GM19397 (cell line): Measurements from ENCODE around the gene ORM2.
"Not testable (repeated sequence)": the region's sequence is repeated elsewhere in the genome, so short reads cannot be mapped to it uniquely, and the experiment has no call there.

ENCODE experiments used
- ATAC-seq: cut with Tn5 transposase; IDR thresholded peaks from one replicate; pipeline ENCODE4 v1.9.1; 2021; ENCODE audit warnings: mild to moderate bottlenecking, moderate library complexity; ENCODE audit not compliant: unreplicated experiment

The ORM2 gene

GRCh38 chr9:114312513-114312875 is 17.2 kb upstream of the ORM2 start:
- no peak for ATAC-seq

GRCh38 chr9:114313186-114313585 is 16.5 kb upstream of the ORM2 start:
- no peak for ATAC-seq

- no peak for ATAC-seq
Measured at GRCh38 chr9:114314256-114314867, 15.3 kb upstream of the ORM2 start.

DNA sequence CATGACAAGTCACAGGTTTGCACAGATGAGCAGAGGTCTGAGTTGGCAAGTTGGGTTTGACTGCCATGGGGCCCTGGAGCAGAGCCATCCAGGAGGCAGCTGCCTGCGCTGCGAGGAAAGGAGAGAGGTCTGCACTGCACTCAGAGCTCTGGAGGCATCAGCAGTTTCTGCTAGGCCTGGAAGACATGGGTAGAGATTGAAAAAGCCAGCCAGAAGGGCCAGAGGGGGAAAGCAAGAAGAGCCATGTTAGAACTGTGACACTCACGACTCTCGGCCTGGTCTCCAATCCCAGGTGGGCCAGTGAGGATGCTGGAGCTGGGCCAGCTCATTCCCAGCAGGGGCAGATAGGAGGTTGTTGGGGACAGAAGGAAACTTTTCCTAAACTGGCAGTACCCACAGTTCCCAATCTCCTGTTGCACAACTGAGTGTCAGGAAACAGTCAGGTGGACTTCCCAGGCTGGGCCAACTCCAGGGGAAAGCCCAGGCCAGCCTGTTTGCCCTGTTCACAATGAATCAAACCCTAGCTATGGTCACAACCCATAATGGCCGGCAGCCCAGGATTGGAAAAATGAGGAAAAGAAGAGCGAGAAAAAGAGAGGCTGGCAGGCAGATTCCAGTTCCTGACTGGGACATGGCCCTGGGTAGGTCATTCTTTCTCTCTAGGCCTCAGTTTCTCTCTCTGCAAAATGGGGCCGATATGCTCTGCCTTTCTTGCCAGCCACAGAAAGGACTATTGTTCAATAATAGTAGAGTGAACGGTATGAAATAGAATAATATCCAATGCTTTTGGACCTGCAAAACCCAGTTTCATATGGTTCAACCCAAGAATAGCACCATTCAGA is 14.6 kb upstream of the ORM2 start:
- ATAC-seq = no peak

DNA sequence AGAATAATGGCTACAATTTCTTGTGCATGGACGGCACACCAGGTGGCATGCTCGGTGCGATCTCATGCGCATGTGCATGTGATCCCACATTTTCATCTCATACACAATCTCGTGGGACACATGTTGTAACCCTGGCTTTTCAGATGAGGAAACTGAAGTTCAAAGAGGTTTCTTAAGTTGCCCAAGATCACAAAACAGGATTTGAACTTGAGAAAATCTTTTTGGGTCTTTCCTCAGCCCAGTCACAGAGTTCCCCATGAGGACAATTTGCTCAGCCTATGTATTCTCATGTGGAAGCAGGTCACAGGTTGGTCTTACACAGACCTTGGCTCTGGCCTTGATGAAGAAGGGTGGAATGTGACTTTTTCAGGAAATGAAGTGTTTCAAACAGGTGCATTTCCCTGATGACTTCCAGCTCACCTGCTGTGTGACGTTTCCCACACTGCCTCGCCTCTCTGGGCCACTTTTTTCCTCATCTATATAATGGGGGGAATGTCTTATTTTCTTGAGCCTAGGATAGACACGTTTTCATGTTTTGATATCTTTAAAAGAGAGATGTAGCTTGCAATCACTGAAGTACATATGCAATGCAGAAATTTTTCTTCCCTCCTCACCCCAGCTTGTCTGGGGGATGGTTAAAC is 13.8 kb upstream of the ORM2 start:
- no peak for ATAC-seq

DNA sequence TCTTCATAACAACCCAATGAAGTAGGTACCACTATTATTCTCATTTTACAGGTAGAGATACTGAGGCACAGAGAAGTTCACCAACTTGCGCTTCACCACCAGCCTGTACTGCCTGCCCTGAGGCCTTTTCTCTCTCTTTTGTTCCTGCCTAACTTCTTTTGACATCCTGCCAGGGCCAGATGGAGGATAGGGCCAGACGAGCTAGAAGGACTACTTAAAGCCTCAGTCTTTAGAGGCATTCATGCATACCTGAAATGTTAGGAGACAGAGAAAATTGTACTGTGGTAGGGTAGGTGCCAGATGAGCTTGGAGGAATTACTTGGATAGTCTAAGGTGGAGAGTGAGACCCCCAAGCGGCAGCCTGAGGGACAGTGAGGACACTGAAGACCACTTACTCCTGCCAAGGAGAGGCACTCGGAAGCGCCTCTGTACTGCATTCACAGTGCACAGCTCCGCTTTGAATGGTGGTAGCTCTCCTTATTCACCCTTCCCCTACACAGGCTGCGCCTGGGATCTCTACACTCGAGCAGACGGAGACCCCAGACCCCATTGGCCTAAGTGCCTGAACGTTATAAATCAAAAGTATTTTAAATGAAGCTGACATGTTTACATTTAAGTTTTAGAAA is 13.0 kb upstream of the ORM2 start:
- ATAC-seq = no peak

DNA sequence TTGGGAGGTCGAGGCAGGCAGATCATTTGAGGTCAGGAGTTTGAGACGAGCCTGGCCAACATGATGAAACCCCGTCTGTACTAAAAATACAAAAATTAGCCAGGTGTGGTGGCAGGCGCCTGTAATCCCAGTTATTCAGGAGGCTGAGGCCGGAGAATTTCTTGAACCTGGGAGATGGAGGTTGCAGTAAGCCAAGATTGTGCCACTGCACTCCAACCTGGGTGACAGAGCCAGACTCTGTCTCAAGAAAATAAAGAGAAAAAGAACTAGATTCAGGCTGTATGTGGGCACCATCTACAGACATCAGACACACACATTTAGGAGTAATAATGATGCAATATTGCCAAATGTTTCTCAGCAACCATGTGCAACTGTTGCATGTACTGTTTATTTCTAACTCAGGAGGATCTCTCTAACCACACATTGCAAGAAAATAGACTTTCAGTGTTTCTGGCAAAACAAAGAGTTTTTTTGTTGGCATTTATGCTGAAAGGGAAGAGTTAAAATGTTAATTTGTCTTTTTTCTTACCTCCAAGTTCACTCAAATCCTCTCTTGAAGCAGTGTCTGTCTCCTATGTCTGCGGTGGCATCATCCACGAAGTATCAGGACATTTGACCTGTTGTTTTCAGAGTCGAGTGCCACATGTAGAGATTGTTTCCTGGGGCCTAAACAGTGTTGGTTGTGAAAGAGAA is 11.9 kb upstream of the ORM2 start:
- ATAC-seq = no peak

DNA sequence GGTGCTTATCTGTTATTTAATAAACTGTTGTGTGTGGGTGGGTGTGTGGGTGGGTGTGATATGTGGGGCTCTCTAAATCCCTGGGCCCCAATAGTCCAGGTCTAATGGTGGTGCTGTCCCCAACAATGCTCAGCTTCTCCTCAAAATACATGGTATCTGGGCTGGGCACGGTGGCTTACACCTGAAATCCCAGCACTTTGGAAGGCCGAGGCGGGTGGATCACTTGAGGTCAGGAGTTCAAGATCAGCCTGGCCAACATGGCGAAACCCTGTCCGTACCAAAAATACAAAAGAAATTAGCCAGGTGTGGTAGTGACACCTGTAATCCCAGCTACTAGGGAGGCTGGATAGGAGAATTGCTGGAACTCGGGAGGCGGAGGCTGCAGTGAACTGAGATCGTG is 11.3 kb upstream of the ORM2 start:
- no peak for ATAC-seq

DNA sequence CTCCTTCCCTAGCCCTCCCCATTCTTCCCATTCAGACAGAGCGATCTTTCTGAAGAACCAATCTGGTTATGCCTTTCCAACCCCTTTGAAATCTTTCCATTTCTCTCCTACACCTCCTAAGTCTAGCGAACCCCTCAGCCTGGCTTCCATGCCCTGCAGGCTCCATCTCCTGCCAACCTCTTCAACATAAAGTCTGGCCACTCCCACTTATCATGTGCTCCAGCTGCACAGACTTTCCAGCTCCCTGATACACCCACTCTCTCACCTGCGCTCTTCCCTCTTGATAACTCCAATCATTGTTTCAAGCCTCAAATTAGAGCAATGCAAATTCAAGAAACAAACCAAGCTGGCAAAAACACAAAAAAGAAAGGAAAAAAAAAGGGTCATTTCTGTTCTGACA is 10.5 kb upstream of the ORM2 start:
- no peak for ATAC-seq

DNA sequence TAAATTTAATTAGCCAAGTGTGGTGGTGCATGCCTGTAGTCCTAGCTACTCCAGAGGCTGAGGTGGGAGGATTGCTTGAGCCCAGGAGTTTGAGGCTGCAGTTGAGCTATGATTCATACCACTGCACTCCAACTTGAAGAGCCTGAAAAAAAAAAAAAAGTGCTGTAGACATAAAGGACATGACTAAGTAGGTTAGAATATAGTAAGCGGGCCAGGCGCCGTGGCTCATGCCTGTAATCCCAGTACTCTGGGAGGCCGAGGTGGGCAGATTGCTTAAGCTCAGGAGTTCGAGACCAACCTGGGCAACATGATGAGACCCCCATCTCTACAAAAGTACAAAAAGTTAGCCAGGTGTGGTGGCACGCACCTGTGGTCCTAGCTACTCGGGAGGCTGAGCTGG is 9.0 kb upstream of the ORM2 start:
- ATAC-seq = not testable (repeated sequence)

- no peak for ATAC-seq
Measured at GRCh38 chr9:114321759-114322158, 7.9 kb upstream of the ORM2 start.

GRCh38 chr9:114322160-114322818 is 7.4 kb upstream of the ORM2 start:
- not testable (repeated sequence) for ATAC-seq

DNA sequence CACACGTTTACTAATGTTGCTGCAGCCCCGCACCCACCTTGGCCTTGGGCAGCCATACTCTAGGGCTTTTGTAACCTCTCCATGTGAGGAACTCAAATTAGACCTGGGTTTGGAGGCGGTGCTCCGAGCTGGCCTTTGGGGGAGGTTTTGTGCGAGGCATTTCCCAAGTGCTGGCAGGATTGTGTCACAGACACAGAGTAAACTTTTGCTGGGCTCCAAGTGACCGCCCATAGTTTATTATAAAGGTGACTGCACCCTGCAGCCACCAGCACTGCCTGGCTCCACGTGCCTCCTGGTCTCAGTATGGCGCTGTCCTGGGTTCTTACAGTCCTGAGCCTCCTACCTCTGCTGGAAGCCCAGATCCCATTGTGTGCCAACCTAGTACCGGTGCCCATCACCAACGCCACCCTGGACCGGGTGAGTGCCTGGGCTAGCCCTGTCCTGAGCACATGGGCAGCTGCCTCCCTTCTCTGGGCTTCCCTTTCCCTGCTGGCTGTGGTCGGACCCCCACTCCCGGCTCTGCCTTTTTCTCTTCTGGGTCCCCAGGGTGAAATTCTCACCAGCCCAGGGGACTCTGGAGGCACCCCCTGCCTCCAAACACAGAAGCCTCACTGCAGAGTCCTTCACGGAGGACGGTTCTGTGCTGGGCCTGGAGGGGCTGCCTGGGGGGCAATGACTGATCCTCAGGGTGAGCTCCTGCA is 6.7 kb upstream of the ORM2 start, which contains the start of gene ORM1:
ORM1 (plus strand) TSS at position 268 of the 701 bp plus-strand sequence; CDS start at position 304, 36 bp downstream.
- ATAC-seq = not testable (repeated sequence)

DNA sequence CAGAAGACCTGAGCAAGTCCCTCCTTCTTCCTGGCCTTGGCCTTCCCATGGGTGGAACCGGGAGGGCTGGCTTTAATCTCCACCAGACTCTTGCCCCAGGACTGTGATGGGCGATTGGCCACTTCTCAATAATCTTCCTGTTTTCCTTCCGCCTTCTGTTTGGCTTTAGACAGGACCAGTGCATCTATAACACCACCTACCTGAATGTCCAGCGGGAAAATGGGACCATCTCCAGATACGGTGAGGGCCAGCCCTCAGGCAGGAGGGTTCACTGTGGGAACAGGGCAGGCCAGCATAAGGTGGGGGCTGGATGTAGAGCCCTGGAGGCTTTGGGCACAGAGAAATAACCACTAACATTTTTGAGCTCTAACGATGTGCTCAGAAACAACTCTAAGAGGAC is 5.8 kb upstream of the ORM2 start:
- ATAC-seq = not testable (repeated sequence)

- ATAC-seq = no peak
Measured at GRCh38 chr9:114324492-114324891, 5.2 kb upstream of the ORM2 start.

GRCh38 chr9:114324965-114325364 is 4.7 kb upstream of the ORM2 start:
- not testable (repeated sequence) for ATAC-seq

- ATAC-seq = not testable (repeated sequence)
Measured at GRCh38 chr9:114325684-114326254, 3.9 kb upstream of the ORM2 start.

DNA sequence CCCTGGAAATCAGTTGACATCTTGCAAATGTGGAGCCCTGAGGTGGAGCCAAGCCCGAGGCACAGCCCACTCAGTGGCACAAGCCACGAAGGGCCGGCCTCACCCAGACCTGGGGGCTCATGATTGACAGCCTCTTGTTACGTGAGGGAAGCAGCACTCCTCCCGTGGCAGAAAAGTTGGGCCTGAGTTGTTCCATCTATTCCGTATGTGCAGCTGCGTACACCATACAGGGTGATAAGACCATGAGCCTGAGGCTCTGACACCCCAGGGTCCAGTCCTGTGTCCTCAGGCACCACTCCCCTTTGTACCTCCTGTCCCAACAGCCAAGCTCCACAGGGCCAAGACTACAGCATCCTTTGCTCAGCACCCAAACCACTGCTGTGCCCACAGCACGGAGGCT is 1.9 kb upstream of the ORM2 start:
- ATAC-seq = no peak

DNA sequence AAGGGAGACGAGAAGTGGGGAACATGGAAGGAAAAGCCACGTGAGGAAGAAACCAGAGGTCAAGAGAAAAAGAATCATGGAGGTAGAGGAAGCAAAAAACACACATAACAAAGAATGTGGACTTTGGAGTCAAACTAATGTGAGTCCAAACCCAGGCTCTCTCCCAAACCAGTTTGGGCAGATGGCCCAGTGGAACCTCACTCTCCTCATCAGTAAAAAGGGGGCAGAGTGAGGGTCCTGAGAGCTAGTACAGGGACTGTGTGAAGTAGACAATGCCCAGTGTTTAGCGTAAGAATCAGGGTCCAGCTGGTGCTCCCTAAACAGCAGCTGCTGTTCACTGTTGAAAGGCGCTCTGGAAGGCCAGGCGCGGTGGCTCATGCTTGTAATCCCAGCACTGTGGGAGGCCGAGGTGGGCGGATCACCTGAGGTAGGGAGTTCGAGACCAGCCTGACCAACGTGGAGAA is 1.3 kb upstream of the ORM2 start:
- ATAC-seq = not testable (repeated sequence)
